Osteoblast (primary cell): ENCODE results near the gene NFIA. TPM values are rescaled to one million over a fixed set of nuclear protein-coding genes. Genes with fewer than 3 reads are reported as not detected.
"Not testable (repeated sequence)": the region's sequence is repeated elsewhere in the genome, so short reads cannot be mapped to it uniquely, and the experiment has no call there.

Experiments
- DNase-seq: peaks from one replicate; pipeline ENCODE4 v3.0.0; 2011; ENCODE audit warnings: low spot score, mixed read lengths; ENCODE audit not compliant: insufficient read length; ENCODE audit errors: missing footprints
- H2AFZ ChIP-seq: 2 replicates; pipeline ENCODE4 v1.6.0; 2011; ENCODE audit warnings: mild to moderate bottlenecking, low read length
- H3K27ac ChIP-seq: 2 replicates; pipeline ENCODE4 v1.5.1; 2011; ENCODE audit warnings: mild to moderate bottlenecking, low read depth, low read length, moderate library complexity
- H3K27me3 ChIP-seq: 2 replicates; pipeline ENCODE4 v1.6.0; 2012; ENCODE audit warnings: mild to moderate bottlenecking, control low read depth, inconsistent platforms, low read length, moderate library complexity; ENCODE audit not compliant: insufficient read depth
- H3K36me3 ChIP-seq: 2 replicates; pipeline ENCODE4 v1.5.1; 2011; ENCODE audit warnings: mild to moderate bottlenecking, low read length, control low read depth, moderate library complexity; ENCODE audit not compliant: insufficient read depth
- H3K4me1 ChIP-seq: 2 replicates; pipeline ENCODE4 v1.5.1; 2011; ENCODE audit warnings: mild to moderate bottlenecking, low read length, control low read depth, moderate library complexity; ENCODE audit not compliant: insufficient read depth
- H3K4me2 ChIP-seq: 2 replicates; pipeline ENCODE4 v1.6.0; 2011; ENCODE audit warnings: mild to moderate bottlenecking, low read length; ENCODE audit not compliant: insufficient read depth
- H3K4me3 ChIP-seq: fragments of 200-600 bp; sonication (generic); 3 replicates; pipeline ENCODE4 v1.5.1; 2012; ENCODE audit warnings: mild to moderate bottlenecking, low read length, inconsistent platforms; ENCODE audit not compliant: insufficient read depth
- H3K79me2 ChIP-seq: 2 replicates; pipeline ENCODE4 v1.6.0; 2012; ENCODE audit warnings: mild to moderate bottlenecking, low read length, control low read depth, inconsistent platforms; ENCODE audit not compliant: insufficient read depth
- H3K9me3 ChIP-seq: 2 replicates; pipeline ENCODE4 v1.5.1; 2011; ENCODE audit warnings: low read depth, low read length, control low read depth
- H4K20me1 ChIP-seq: 2 replicates; pipeline ENCODE4 v1.6.0; 2012; ENCODE audit warnings: mild to moderate bottlenecking, low read length, control low read depth; ENCODE audit not compliant: insufficient read depth
- CTCF ChIP-seq: IDR thresholded peaks from 2 replicates; pipeline ENCODE4 v1.5.1; 2011; ENCODE audit warnings: mild to moderate bottlenecking, low read depth, low read length, moderate library complexity; ENCODE audit errors: extremely low read depth
- total RNA-seq: library from RNA; depleted of rRNA; stranded (reverse); fragments of >200 nt; gene quantifications from 2 replicates; pipeline ENCODE4 v1.2.3, GENCODE V29; 2012

Gene NFIA
- total RNA-seq, 1 donor: 7.2 TPM

GRCh38 chr1:61276246-61276645 is 193.9 kb downstream of the NFIA start:
- Histone ChIP-seq H3K9me3 (no peaks in the 10 kb centered on the region), H2AFZ (no peak overlapping the region), H3K27me3 (no peaks in the 10 kb centered on the region), H3K4me2 (no peak overlapping the region), H3K4me3 (no peak overlapping the region), H4K20me1 (no peaks in the 10 kb centered on the region), H3K79me2 (no peaks in the 10 kb centered on the region), H3K36me3 (no peaks in the 10 kb centered on the region), H3K4me1 (peaks cover 5% of the 10 kb centered on the region), H3K27ac (no peak overlapping the region)
- no peak for TF ChIP-seq CTCF
- no peak for DNase-seq

GRCh38 chr1:61277121-61277690 is 194.8 kb downstream of the NFIA start:
- no peak overlapping the region for H3K4me3 ChIP-seq
- H3K79me2 ChIP-seq: no peaks in the 10 kb centered on the region
- TF ChIP-seq CTCF: no peak
- DNase-seq: no peak
- no peak overlapping the region for H3K4me2 ChIP-seq
- no peaks in the 10 kb centered on the region for H3K27me3 ChIP-seq
- H2AFZ ChIP-seq: no peak overlapping the region
- H3K36me3 ChIP-seq: no peaks in the 10 kb centered on the region
- H3K9me3 ChIP-seq: no peaks in the 10 kb centered on the region
- no peak overlapping the region for H3K27ac ChIP-seq
- no peaks in the 10 kb centered on the region for H3K4me1 ChIP-seq
- no peaks in the 10 kb centered on the region for H4K20me1 ChIP-seq

- not testable (repeated sequence) for H3K27me3 ChIP-seq, H3K27ac ChIP-seq, DNase-seq, H3K79me2 ChIP-seq, H3K4me2 ChIP-seq, H3K9me3 ChIP-seq, H3K4me1 ChIP-seq, H3K36me3 ChIP-seq, H3K4me3 ChIP-seq, H4K20me1 ChIP-seq, H2AFZ ChIP-seq
Measured at GRCh38 chr1:61278503-61278902, 196.1 kb downstream of the NFIA start.

- no peaks in the 10 kb centered on the region for H3K27me3 ChIP-seq
- no peak overlapping the region for H2AFZ ChIP-seq
- DNase-seq: no peak
- H3K4me3 ChIP-seq: no peak overlapping the region
- H3K79me2 ChIP-seq: no peaks in the 10 kb centered on the region
- no peaks in the 10 kb centered on the region for H3K4me1 ChIP-seq
- H3K4me2 ChIP-seq: no peak overlapping the region
- H4K20me1 ChIP-seq: no peaks in the 10 kb centered on the region
- H3K36me3 ChIP-seq: no peaks in the 10 kb centered on the region
- TF ChIP-seq CTCF: no peak
- H3K9me3 ChIP-seq: no peaks in the 10 kb centered on the region
- no peak overlapping the region for H3K27ac ChIP-seq
Measured at GRCh38 chr1:61278966-61279365, 196.6 kb downstream of the NFIA start.
